Measurements from ENCODE around the gene TSTD1.
"Not testable (repeated sequence)": the region's sequence is repeated elsewhere in the genome, so short reads cannot be mapped to it uniquely, and the experiment has no call there.

TSTD1 gene

GRCh38 chr1:161021970-161022353, 16.8 kb downstream of the TSTD1 start:
- no peak for TF ChIP-seq TARDBP (IDR thresholded peaks at IDR 0.05)
- TF ChIP-seq PKNOX1 (IDR thresholded peaks at IDR 0.05) = no peak
- TF ChIP-seq L3MBTL2 (conservative IDR thresholded peaks at IDR 0.05) = no peak
- no peak for TF ChIP-seq SUZ12 (IDR thresholded peaks at IDR 0.05)
- no peak for TF ChIP-seq ELF4 (IDR thresholded peaks at IDR 0.05)
- no peak for TF ChIP-seq HDGF (IDR thresholded peaks at IDR 0.05; ENCODE audit: borderline replicate concordance)

GRCh38 chr1:161021165-161021969, 17.4 kb downstream of the TSTD1 start:
- TF ChIP-seq ELF4 (IDR thresholded peaks at IDR 0.05) (peak; percentile 48; the same call in 1 of the 2 replicates), L3MBTL2 (conservative IDR thresholded peaks at IDR 0.05) (peak; percentile 91), FOXA1 (IDR thresholded peaks at IDR 0.05) (no peak), TARDBP (IDR thresholded peaks at IDR 0.05) (no peak), PKNOX1 (IDR thresholded peaks at IDR 0.05) (peak; percentile 95), FOXK2 (IDR thresholded peaks at IDR 0.05) (no peak)
- peak; percentile 92 for DNase-seq (ENCODE audit: extremely low spot score)
- POLR2A ChIA-PET = interaction anchor here (0.5 to 2.8 kb wide), 11 partner anchors 9 to 293 kb away, joined by 3 to 32 read pairs (median 5); partner anchors contain the start of genes DEDD, NIT1, PFDN2 and SDHC

More at GRCh38 chr1:161021970-161022353, 16.8 kb downstream of the TSTD1 start:
- CTCF ChIA-PET = no interaction called here
- POLR2A ChIA-PET = interaction anchor here (0.5 to 2.8 kb wide), 6 partner anchors 11 to 133 kb away, joined by 3 to 32 read pairs (median 7); partner anchors contain the start of genes DEDD, NIT1, PFDN2 and USF1
- no peak for DNase-seq (ENCODE audit: extremely low spot score)

GRCh38 chr1:161020509-161021164, 18.1 kb downstream of the TSTD1 start, which contains the start of gene F11R:
F11R (minus strand) TSS chr1:161021152; CDS start chr1:161021073, 79 bp downstream.
- TF ChIP-seq FOXA1 (IDR thresholded peaks at IDR 0.05) (no peak), ARNT (IDR thresholded peaks at IDR 0.05) (no peak), NFRKB (IDR thresholded peaks at IDR 0.05) (no peak), SUZ12 (IDR thresholded peaks at IDR 0.05) (no peak), L3MBTL2 (conservative IDR thresholded peaks at IDR 0.05) (no peak), CTBP1 (IDR thresholded peaks at IDR 0.05; ENCODE audit: borderline replicate concordance) (no peak), LEF1 (IDR thresholded peaks at IDR 0.05; ENCODE audit: borderline replicate concordance) (no peak), SP1 (IDR thresholded peaks at IDR 0.05) (no peak), FOXM1 (IDR thresholded peaks at IDR 0.05; ENCODE audit: borderline replicate concordance) (no peak), BHLHE40 (IDR thresholded peaks at IDR 0.05; ENCODE audit: borderline replicate concordance) (no peak), HDGF (IDR thresholded peaks at IDR 0.05; ENCODE audit: borderline replicate concordance) (no peak), FOXK2 (IDR thresholded peaks at IDR 0.05) (no peak), PKNOX1 (IDR thresholded peaks at IDR 0.05) (no peak), ZNF384 (IDR thresholded peaks at IDR 0.05) (no peak), ELF4 (IDR thresholded peaks at IDR 0.05) (no peak), TARDBP (IDR thresholded peaks at IDR 0.05) (no peak)
- DNase-seq (ENCODE audit: extremely low spot score) = peak; percentile 63
- CTCF ChIA-PET = interaction anchor here (0.6 to 0.8 kb wide), 2 partner anchors 23 to 24 kb away, joined by 3 read pairs; no protein-coding TSS in a partner anchor
- POLR2A ChIA-PET = interaction anchor here (0.7 to 2.8 kb wide), 9 partner anchors 10 to 293 kb away, joined by 3 to 32 read pairs (median 5); partner anchors contain the start of genes DEDD, NIT1, PFDN2 and SDHC

More at GRCh38 chr1:161021165-161021969, 17.4 kb downstream of the TSTD1 start:
- CTCF ChIA-PET = interaction anchor here (0.6 kb wide), 1 partner anchor 26 kb away, joined by 6 read pairs; no protein-coding TSS in a partner anchor

- TF ChIP-seq PKNOX1 (IDR thresholded peaks at IDR 0.05) (no peak), SP1 (IDR thresholded peaks at IDR 0.05) (no peak), HDGF (IDR thresholded peaks at IDR 0.05; ENCODE audit: borderline replicate concordance) (no peak)
- no peak for DNase-seq (ENCODE audit: extremely low spot score)
- ChIA-PET CTCF (interaction anchor here (0.6 to 0.8 kb wide), 2 partner anchors 22 to 25 kb away, joined by 3 read pairs; no protein-coding TSS in a partner anchor), POLR2A (interaction anchor here (1.3 to 2.8 kb wide), 6 partner anchors 13 to 98 kb away, joined by 4 to 32 read pairs (median 8); partner anchors contain the start of genes NIT1, PFDN2 and USF1)
Measured at GRCh38 chr1:161019751-161020495, 18.8 kb downstream of the TSTD1 start.

- DNase-seq (ENCODE audit: extremely low spot score) = not testable (repeated sequence)
- POLR2A ChIA-PET = interaction anchor here (1.2 kb wide), 1 partner anchor 27 kb away, joined by 3 read pairs; the partner anchor contains the start of gene USF1
- CTCF ChIA-PET = interaction anchor here (1.1 to 1.3 kb wide), 2 partner anchors 52 to 98 kb away, joined by 3 read pairs; no protein-coding TSS in a partner anchor
Measured at GRCh38 chr1:161019111-161019660, 19.6 kb downstream of the TSTD1 start.

All from HEK293T (cell line).